ENCODE results near the gene MAMLD1. TPM values are rescaled to one million over a fixed set of nuclear protein-coding genes. Genes with fewer than 3 reads are reported as not detected.

The MAMLD1 gene
- total and polyA plus RNA-seq, 2 experiments from 2014 or later = 2.1 to 2.4 TPM

DNA sequence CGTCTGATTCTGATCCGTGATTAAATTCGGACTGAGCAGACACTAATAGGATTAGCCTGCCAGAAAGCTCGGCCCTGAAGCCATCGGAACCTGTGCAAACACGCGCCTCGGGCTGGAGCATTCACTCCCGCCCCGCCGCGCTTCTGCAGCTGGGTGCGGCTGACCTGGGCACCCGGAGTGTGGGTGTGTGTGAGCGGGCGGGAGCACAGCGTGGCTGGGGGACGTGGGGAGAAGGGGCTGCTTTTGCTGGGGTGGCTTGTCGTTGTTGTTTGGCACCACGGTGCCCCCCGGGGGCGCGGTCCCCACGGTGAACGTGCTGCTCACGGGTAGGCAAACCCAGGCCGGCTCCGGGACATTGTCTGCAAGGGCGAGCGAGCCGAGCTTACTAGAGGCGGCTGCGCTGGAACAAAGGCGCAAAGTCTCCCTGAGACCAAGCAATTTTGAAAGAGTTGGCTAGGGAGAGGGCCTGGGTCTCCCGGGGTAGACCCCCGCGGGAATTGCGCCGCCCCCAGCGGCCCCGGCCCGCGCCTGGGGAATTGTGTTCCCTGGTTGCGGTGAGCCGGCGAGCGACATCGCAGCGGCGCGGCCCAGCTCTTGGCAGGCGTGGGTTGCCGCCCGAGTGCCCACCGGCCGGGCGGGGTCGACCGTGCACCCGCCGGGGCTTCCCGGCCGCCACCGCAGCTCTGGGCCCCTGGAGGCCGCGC lies 1.4 kb downstream of the MAMLD1 start:
- DNase-seq (ENCODE audit: low spot score) = peak; percentile 26
- 29% methylated on average over 44 of the region's 66 CpGs for WGBS (ENCODE audit: low lambda C conversion rate, missing lambda C conversion rate)
- Histone ChIP-seq H2AFZ (peak overlapping the region; percentile 70), H3K79me2 (no peaks in the 10 kb centered on the region), H3K4me3 (peak overlapping the region; percentile 29), H3K36me3 (replicated peaks; ENCODE audit: insufficient read depth, low read depth) (no peaks in the 10 kb centered on the region), H3K4me2 (peak overlapping the region; percentile 80), H3K4me1 (ENCODE audit: insufficient read depth) (peaks cover 11% of the 10 kb centered on the region), H4K20me1 (ENCODE audit: insufficient read depth, poor library complexity, severe bottlenecking) (no peaks in the 10 kb centered on the region), H3K9me3 (ENCODE audit: low read depth) (no peaks in the 10 kb centered on the region), H3K27ac (peak overlapping the region; percentile 89), H3K27me3 (peaks cover 7% of the 10 kb centered on the region), H3K9me2 (replicated peaks; ENCODE audit: insufficient read depth) (no peaks in the 10 kb centered on the region)
- TF ChIP-seq EZH2phosphoT487 (IDR thresholded peaks at IDR 0.05; ENCODE audit: low read depth, severe bottlenecking, unreplicated experiment) (no peak), EZH2 (IDR thresholded peaks at IDR 0.05; ENCODE audit: borderline replicate concordance) (no peak)
- TF ChIP-seq, protein P1, sequence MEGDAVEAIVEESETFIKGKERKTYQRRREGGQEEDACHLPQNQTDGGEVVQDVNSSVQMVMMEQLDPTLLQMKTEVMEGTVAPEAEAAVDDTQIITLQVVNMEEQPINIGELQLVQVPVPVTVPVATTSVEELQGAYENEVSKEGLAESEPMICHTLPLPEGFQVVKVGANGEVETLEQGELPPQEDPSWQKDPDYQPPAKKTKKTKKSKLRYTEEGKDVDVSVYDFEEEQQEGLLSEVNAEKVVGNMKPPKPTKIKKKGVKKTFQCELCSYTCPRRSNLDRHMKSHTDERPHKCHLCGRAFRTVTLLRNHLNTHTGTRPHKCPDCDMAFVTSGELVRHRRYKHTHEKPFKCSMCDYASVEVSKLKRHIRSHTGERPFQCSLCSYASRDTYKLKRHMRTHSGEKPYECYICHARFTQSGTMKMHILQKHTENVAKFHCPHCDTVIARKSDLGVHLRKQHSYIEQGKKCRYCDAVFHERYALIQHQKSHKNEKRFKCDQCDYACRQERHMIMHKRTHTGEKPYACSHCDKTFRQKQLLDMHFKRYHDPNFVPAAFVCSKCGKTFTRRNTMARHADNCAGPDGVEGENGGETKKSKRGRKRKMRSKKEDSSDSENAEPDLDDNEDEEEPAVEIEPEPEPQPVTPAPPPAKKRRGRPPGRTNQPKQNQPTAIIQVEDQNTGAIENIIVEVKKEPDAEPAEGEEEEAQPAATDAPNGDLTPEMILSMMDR (IDR thresholded peaks at IDR 0.05; ENCODE audit: poor library complexity) = no peak

- Histone ChIP-seq H4K20me1 (ENCODE audit: insufficient read depth, poor library complexity, severe bottlenecking) (no peaks in the 10 kb centered on the region), H3K4me3 (peak overlapping the region; percentile 11), H3K4me1 (ENCODE audit: insufficient read depth) (peaks cover 11% of the 10 kb centered on the region), H3K27ac (peak overlapping the region; percentile 89), H3K9me2 (replicated peaks; ENCODE audit: insufficient read depth) (no peaks in the 10 kb centered on the region), H2AFZ (peak overlapping the region; percentile 70), H3K4me2 (peak overlapping the region; percentile 80), H3K36me3 (replicated peaks; ENCODE audit: insufficient read depth, low read depth) (no peaks in the 10 kb centered on the region), H3K79me2 (no peaks in the 10 kb centered on the region), H3K27me3 (peaks cover 7% of the 10 kb centered on the region), H3K9me3 (ENCODE audit: low read depth) (no peaks in the 10 kb centered on the region)
- 44% methylated on average over 63 of the region's 75 CpGs for WGBS (ENCODE audit: low lambda C conversion rate, missing lambda C conversion rate)
- TF ChIP-seq, protein P1 (IDR thresholded peaks at IDR 0.05; ENCODE audit: poor library complexity) = peak; percentile 55
- no peak for TF ChIP-seq EZH2phosphoT487 (IDR thresholded peaks at IDR 0.05; ENCODE audit: low read depth, severe bottlenecking, unreplicated experiment)
- peak; percentile 79 for DNase-seq (ENCODE audit: low spot score)
These were observed 2.2 kb downstream of the MAMLD1 start for GRCh38 chrX:150365051-150365989.

- H3K79me2 ChIP-seq = no peaks in the 10 kb centered on the region
- TF ChIP-seq, protein P1 (IDR thresholded peaks at IDR 0.05; ENCODE audit: poor library complexity) = peak; percentile 17
- no peak for TF ChIP-seq EZH2 (IDR thresholded peaks at IDR 0.05; ENCODE audit: borderline replicate concordance)
- H3K27me3 ChIP-seq = peaks cover 7% of the 10 kb centered on the region
- peaks cover 11% of the 10 kb centered on the region for H3K4me1 ChIP-seq (ENCODE audit: insufficient read depth)
- H2AFZ ChIP-seq = peak overlapping the region; percentile 70
- H3K4me3 ChIP-seq = peak overlapping the region; percentile 31
- no peaks in the 10 kb centered on the region for H3K9me2 ChIP-seq (replicated peaks; ENCODE audit: insufficient read depth)
- no peaks in the 10 kb centered on the region for H3K9me3 ChIP-seq (ENCODE audit: low read depth)
- no peaks in the 10 kb centered on the region for H4K20me1 ChIP-seq (ENCODE audit: insufficient read depth, poor library complexity, severe bottlenecking)
- 44% methylated on average over 24 of the region's 24 CpGs for WGBS (ENCODE audit: low lambda C conversion rate, missing lambda C conversion rate)
- DNase-seq (ENCODE audit: low spot score) = peak; percentile 70
- H3K4me2 ChIP-seq = peak overlapping the region; percentile 80
- H3K36me3 ChIP-seq (replicated peaks; ENCODE audit: insufficient read depth, low read depth) = no peaks in the 10 kb centered on the region
- peak overlapping the region; percentile 89 for H3K27ac ChIP-seq
These were observed 3.1 kb downstream of the MAMLD1 start for GRCh38 chrX:150365990-150366911.
